GM12878 (cell line): ENCODE measurements around the gene SMIM12. TPM values are rescaled to one million over a fixed set of nuclear protein-coding genes. Genes with fewer than 3 reads are reported as not detected.

Source experiments
- ATAC-seq: fragments of 200-7000 bp; cut with Tn5 transposase; 3 replicates; pipeline ENCODE4 v1.9.1; 2020; ENCODE audit warnings: mild to moderate bottlenecking, moderate library complexity
- BruUV-seq: library from RNA; stranded (reverse); fragments of 400-500 nt; replicated peaks from 2 replicates; lab custom pipeline; 2021; lab: Mats Ljungman, UMichigan
- CTCF ChIA-PET: fragments of 300-600 bp; sonication (Branson Sonifier 250); formaldehyde crosslinking; extraction: SDS; loops from one replicate; lab custom pipeline; 2021; ENCODE audit warnings: inconsistent platforms; lab: Yijun Ruan, JAX
- POLR2A ChIA-PET: fragments of 350-600 bp; formaldehyde crosslinking; extraction: SDS; loops from one replicate; lab custom pipeline; 2021; ENCODE audit warnings: inconsistent platforms; lab: Charles Lee
- RAD21 ChIA-PET: fragments of 300-600 bp; sonication (Branson Sonifier 250); formaldehyde crosslinking; loops from one replicate; lab custom pipeline; 2023; ENCODE audit warnings: antibody characterized with exemption; ENCODE audit not compliant: unreplicated experiment; lab: Charles Lee
- SMC1A ChIA-PET: fragments of 300-600 bp; sonication (Branson Sonifier 250); formaldehyde crosslinking; loops from one replicate; lab custom pipeline; 2023; ENCODE audit not compliant: unreplicated experiment, uncharacterized antibody; lab: Charles Lee
- DNase-seq: peaks from one replicate; pipeline ENCODE4 v3.0.0-alpha.2; 2011; ENCODE audit warnings: low read depth, low spot score
- FAIRE-seq: peaks from 3 replicates; lab custom pipeline; 2011; peaks lifted over from hg19 to GRCh38; lab: Jason Lieb, UNC
- H2AFZ ChIP-seq: 2 replicates; pipeline ENCODE4 v1.6.0; 2011; ENCODE audit warnings: low read depth, low read length, control low read depth; ENCODE audit not compliant: control insufficient read depth
- H3K27ac ChIP-seq: 2 replicates; pipeline ENCODE4 v1.5.1; 2011; ENCODE audit warnings: control low read depth; ENCODE audit not compliant: control insufficient read depth, insufficient read depth
- H3K27me3 ChIP-seq, 2 experiments: replicated peaks in 1 of 2; 2 replicates each; pipeline versions ENCODE4 v1.6.0 to v1.6.1; 2011; ENCODE audit warnings: low read length in 1 of 2; ENCODE audit not compliant: control insufficient read depth in 2 of 2, insufficient read depth in 2 of 2
- H3K36me3 ChIP-seq, 2 experiments: 2 replicates each; pipeline ENCODE4 v1.5.1; 2011; ENCODE audit warnings: low read length in 1 of 2; ENCODE audit not compliant: control insufficient read depth in 2 of 2, insufficient read depth in 2 of 2
- H3K4me1 ChIP-seq: 2 replicates; pipeline ENCODE4 v1.6.1; 2011; ENCODE audit warnings: mild to moderate bottlenecking, low read length, moderate library complexity, mixed read lengths; ENCODE audit not compliant: control insufficient read depth, insufficient read depth
- H3K4me2 ChIP-seq: 2 replicates; pipeline ENCODE4 v1.6.0; 2011; ENCODE audit warnings: control low read depth; ENCODE audit not compliant: control insufficient read depth, insufficient read depth
- H3K4me3 ChIP-seq: fragments of 200-600 bp; sonication (generic); 2 replicates; pipeline ENCODE4 v1.5.1; 2016
- H3K79me2 ChIP-seq: 2 replicates; pipeline ENCODE4 v1.6.0; 2011; ENCODE audit warnings: low read length; ENCODE audit not compliant: control insufficient read depth, insufficient read depth
- H3K9ac ChIP-seq: 2 replicates; pipeline ENCODE4 v1.8.0; 2011; ENCODE audit warnings: low read length, control low read depth, mixed read lengths; ENCODE audit not compliant: control insufficient read depth, insufficient read depth
- H3K9me3 ChIP-seq: replicated peaks from 3 replicates; pipeline ENCODE4 v1.5.1; 2011; ENCODE audit warnings: mild to moderate bottlenecking, low read length; ENCODE audit not compliant: control insufficient read depth, insufficient read depth
- H4K20me1 ChIP-seq: 2 replicates; pipeline ENCODE4 v1.6.0; 2011; ENCODE audit not compliant: control insufficient read depth, insufficient read depth
- BMI1 ChIP-seq: fragments of 450-650 bp; IDR thresholded peaks from 2 replicates; pipeline ENCODE4 v1.6.1; 2016; ENCODE audit warnings: mild to moderate bottlenecking, moderate library complexity, borderline replicate concordance
- CHD2 ChIP-seq: IDR thresholded peaks from 2 replicates; pipeline ENCODE4 v1.6.1; 2011; ENCODE audit warnings: low read depth, low read length, improper control_type of control experiment, borderline replicate concordance
- CREB1 ChIP-seq: IDR thresholded peaks from 2 replicates; pipeline ENCODE4 v1.6.1; 2012; ENCODE audit warnings: low read depth, mild to moderate bottlenecking, inconsistent platforms
- MYC ChIP-seq: IDR thresholded peaks from 2 replicates; pipeline ENCODE4 v1.6.1; 2011; ENCODE audit warnings: mild to moderate bottlenecking, low read length, moderate library complexity, inconsistent platforms; ENCODE audit not compliant: insufficient read depth, insufficient replicate concordance, insufficient read length, severe bottlenecking
- NFXL1 ChIP-seq: fragments of 450-650 bp; IDR thresholded peaks from 2 replicates; pipeline ENCODE4 v1.6.1; 2017; ENCODE audit warnings: antibody characterized with exemption, mild to moderate bottlenecking, borderline replicate concordance
- NR2F1 ChIP-seq: fragments of 450-650 bp; conservative IDR thresholded peaks from 2 replicates; pipeline ENCODE4 v1.6.1; 2017; ENCODE audit warnings: mild to moderate bottlenecking
- NRF1 ChIP-seq: conservative IDR thresholded peaks from 2 replicates; pipeline ENCODE4 v1.6.1; 2011; ENCODE audit warnings: mild to moderate bottlenecking, low read depth, low read length, improper control_type of control experiment
- RBBP5 ChIP-seq: fragments of 200-600 bp; sonication (generic); conservative IDR thresholded peaks from 2 replicates; pipeline ENCODE4 v1.6.1; 2016
- RUNX3 ChIP-seq: IDR thresholded peaks from 2 replicates; pipeline ENCODE4 v1.6.1; 2012; ENCODE audit warnings: low read length, inconsistent platforms
- SREBF1 ChIP-seq: IDR thresholded peaks from 2 replicates; pipeline ENCODE4 v1.6.1; 2012; ENCODE audit warnings: mild to moderate bottlenecking, low read length
- STAT3 ChIP-seq: IDR thresholded peaks from 2 replicates; pipeline ENCODE4 v1.6.1; 2011; ENCODE audit warnings: low read depth, low read length, improper control_type of control experiment
- TARDBP ChIP-seq: IDR thresholded peaks from 2 replicates; pipeline ENCODE4 v1.6.1; 2016; ENCODE audit warnings: borderline replicate concordance
- TCF12 ChIP-seq: IDR thresholded peaks from 2 replicates; pipeline ENCODE4 v1.6.1; 2011; ENCODE audit warnings: low read depth, mild to moderate bottlenecking, low read length
- WGBS: methylation state at CpG from one replicate; pipeline ENCODE4 v1.1.6; 2016; ENCODE audit warnings: low lambda C conversion rate; ENCODE audit not compliant: insufficient replicate concordance, insufficient coverage; ENCODE audit errors: missing lambda C conversion rate; 5-methylcytosine and 5-hydroxymethylcytosine counted together
- in situ Hi-C: fragments of 300-500 bp; cut with MboI; formaldehyde crosslinking; loops from 9 replicates; pipeline ENCODE4 v1.14.3; 2018; ENCODE audit warnings: mixed read lengths
- intact Hi-C: fragments of 100-400 bp; cut with micrococcal nuclease; formaldehyde crosslinking; loops from one replicate; pipeline ENCODE4 v1.14.2; 2022; ENCODE audit not compliant: unreplicated experiment
- polyA plus RNA-seq, 11 experiments: library from polyadenylated mRNA; depleted of rRNA in 4 of 11; unstranded in 6 of 11; stranded (reverse) in 5 of 11; fragments of >200 nt; fragmentation: Nextera tagmentation in 4 of 11; fragmentation: Illumina TruSeq in 1 of 11; extraction: Ambion mirVana in 4 of 11; extraction: Trizol in 1 of 11; gene quantifications; 1 replicate in 1 of 11; 2 replicates in 10 of 11; pipeline versions ENCODE4 v1.2.1 to v1.2.3, GENCODE V29; 2011 to 2016; ENCODE audit warnings: inconsistent platforms in 2 of 11, missing spikeins in 2 of 11, low read depth in 1 of 11
- total RNA-seq, 4 experiments: library from RNA; depleted of rRNA in 3 of 4; stranded (reverse); fragments of >200 nt in 3 of 4; fragmentation: Illumina TruSeq in 1 of 4; extraction: Trizol in 1 of 4; gene quantifications; 2 replicates each; pipeline versions ENCODE4 v1.2.1 to v1.2.3, GENCODE V29; 2013 to 2021
- TF ChIP-seq, protein P1 (sequence below): fragments of 450-650 bp; IDR thresholded peaks from 2 replicates; pipeline ENCODE4 v1.6.1; 2017; ENCODE audit warnings: borderline replicate concordance
- TF ChIP-seq, protein P2 (sequence below): fragments of 450-650 bp; formaldehyde crosslinking; IDR thresholded peaks from 2 replicates; pipeline ENCODE4 v1.4.0; 2022; ENCODE audit warnings: mild to moderate bottlenecking, moderate library complexity

Gene SMIM12
- total and polyA plus RNA-seq, 10 of the 15 experiments (the other 5 are each of a cell fraction or from before 2014, with no cell fraction given): 26.1 to 81.5 (median 44.1) TPM

DNA sequence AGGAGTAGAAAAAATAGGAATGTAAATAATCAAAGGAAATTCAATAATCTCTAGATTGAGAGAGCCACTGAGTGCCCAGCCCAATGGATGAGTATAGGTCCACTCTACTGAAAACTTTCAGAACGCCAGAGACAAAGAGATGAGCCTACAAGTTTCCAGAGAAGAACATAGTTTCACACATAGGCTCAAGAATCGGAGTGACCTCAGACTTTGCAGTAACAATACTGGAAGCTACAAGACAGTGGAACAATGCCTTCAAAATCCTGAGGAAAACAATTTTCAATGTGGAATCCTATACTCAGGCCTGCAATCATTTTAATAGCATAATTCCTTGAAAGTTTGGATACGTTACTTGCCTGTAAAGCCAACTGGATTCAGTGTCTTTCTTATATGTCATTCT, 55.8 kb downstream of the SMIM12 start:
- 62% methylated on average over 3 of the region's 3 CpGs for WGBS
- RAD21 ChIA-PET: no interaction called here
- no peak for DNase-seq
- no TSS peak for BruUV-seq
- H3K9ac ChIP-seq: no peak overlapping the region
- TF ChIP-seq CHD2 (no peak), STAT3 (no peak), MYC (no peak), NR2F1 (no peak), TCF12 (no peak), RUNX3 (no peak), NRF1 (no peak), BMI1 (no peak), SREBF1 (no peak), CREB1 (no peak), TARDBP (no peak), RBBP5 (no peak), NFXL1 (no peak)
- TF ChIP-seq, protein P1, sequence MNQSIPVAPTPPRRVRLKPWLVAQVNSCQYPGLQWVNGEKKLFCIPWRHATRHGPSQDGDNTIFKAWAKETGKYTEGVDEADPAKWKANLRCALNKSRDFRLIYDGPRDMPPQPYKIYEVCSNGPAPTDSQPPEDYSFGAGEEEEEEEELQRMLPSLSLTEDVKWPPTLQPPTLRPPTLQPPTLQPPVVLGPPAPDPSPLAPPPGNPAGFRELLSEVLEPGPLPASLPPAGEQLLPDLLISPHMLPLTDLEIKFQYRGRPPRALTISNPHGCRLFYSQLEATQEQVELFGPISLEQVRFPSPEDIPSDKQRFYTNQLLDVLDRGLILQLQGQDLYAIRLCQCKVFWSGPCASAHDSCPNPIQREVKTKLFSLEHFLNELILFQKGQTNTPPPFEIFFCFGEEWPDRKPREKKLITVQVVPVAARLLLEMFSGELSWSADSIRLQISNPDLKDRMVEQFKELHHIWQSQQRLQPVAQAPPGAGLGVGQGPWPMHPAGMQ: no peak
- TF ChIP-seq, protein P2, sequence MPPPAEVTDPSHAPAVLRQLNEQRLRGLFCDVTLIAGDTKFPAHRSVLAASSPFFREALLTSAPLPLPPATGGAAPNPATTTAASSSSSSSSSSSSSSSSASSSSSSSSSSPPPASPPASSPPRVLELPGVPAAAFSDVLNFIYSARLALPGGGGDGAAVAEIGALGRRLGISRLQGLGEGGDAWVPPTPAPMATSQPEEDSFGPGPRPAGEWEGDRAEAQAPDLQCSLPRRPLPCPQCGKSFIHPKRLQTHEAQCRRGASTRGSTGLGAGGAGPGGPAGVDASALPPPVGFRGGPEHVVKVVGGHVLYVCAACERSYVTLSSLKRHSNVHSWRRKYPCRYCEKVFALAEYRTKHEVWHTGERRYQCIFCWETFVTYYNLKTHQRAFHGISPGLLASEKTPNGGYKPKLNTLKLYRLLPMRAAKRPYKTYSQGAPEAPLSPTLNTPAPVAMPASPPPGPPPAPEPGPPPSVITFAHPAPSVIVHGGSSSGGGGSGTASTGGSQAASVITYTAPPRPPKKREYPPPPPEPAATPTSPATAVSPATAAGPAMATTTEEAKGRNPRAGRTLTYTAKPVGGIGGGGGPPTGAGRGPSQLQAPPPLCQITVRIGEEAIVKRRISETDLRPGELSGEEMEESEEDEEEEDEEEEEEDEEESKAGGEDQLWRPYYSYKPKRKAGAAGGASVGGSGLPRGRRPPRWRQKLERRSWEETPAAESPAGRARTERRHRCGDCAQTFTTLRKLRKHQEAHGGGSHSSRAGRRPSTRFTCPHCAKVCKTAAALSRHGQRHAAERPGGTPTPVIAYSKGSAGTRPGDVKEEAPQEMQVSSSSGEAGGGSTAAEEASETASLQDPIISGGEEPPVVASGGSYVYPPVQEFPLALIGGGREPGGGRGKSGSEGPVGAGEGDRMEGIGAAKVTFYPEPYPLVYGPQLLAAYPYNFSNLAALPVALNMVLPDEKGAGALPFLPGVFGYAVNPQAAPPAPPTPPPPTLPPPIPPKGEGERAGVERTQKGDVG (CRISPR knock-in tag): no peak
- TF ChIP-seq, all 136 proteins: peak for 0
- Histone ChIP-seq H3K27me3 (no peaks in the 10 kb centered on the region), H3K4me1 (peaks cover 8% of the 10 kb centered on the region; the same call in 1 of the 2 replicates), H2AFZ (no peak overlapping the region), H4K20me1 (no peaks in the 10 kb centered on the region), H3K4me3 (no peak overlapping the region), H3K9me3 (no peaks in the 10 kb centered on the region; the same call in 2 of the 3 replicates), H3K36me3 (no peaks in the 10 kb centered on the region), H3K4me2 (no peak overlapping the region), H3K79me2 (no peaks in the 10 kb centered on the region), H3K27ac (no peak overlapping the region)
- ChIA-PET POLR2A (no interaction called here), CTCF (interaction anchor here (0.7 to 1.1 kb wide), 3 partner anchors 17 to 62 kb away, joined by 3 read pairs; no protein-coding TSS in a partner anchor), SMC1A (interaction anchor here (1.0 kb wide), 1 partner anchor 49 kb away, joined by 3 read pairs; no protein-coding TSS in a partner anchor)
- in situ Hi-C loops: no loop called here
- no peak for FAIRE-seq
- ATAC-seq: no peak
- intact Hi-C loops: no loop called here
